ENCODE measurements around the gene PLCB2.

- TF ChIP-seq CTCF (IDR thresholded peaks at IDR 0.05) (no peak), POLR2A (IDR thresholded peaks at IDR 0.05) (no peak)
These were observed 23.3 kb upstream of the PLCB2 start for GRCh38 chr15:40331026-40331425.
